K562 (cell line): ENCODE results near the gene ATCAY. TPM values are rescaled to one million over a fixed set of nuclear protein-coding genes. Genes with fewer than 3 reads are reported as not detected.

ENCODE experiments used
- BCOR ChIP-seq: fragments of 450-650 bp; IDR thresholded peaks from 2 replicates; pipeline ENCODE4 v1.6.1; 2016
- CREM ChIP-seq: IDR thresholded peaks from 2 replicates; pipeline ENCODE4 v1.6.1; 2014; ENCODE audit warnings: antibody characterized with exemption, low read depth
- DNMT1 ChIP-seq: fragments of 450-650 bp; IDR thresholded peaks from 2 replicates; pipeline ENCODE4 v1.6.1; 2016; ENCODE audit warnings: antibody characterized with exemption, mild to moderate bottlenecking
- EZH2 ChIP-seq: IDR thresholded peaks from 2 replicates; pipeline ENCODE4 v1.6.1; 2012; ENCODE audit warnings: low read depth, mild to moderate bottlenecking, inconsistent platforms, low read length, borderline replicate concordance
- FOSL1 ChIP-seq: fragments of 200-800 bp; sonication (Bioruptor generic); conservative IDR thresholded peaks from 2 replicates; pipeline ENCODE4 v1.6.1; 2016; ENCODE audit warnings: missing genetic modification characterization, missing compliant biosample characterization
- GABPB1 ChIP-seq: sonication (generic); formaldehyde crosslinking; IDR thresholded peaks from 2 replicates; pipeline ENCODE4 v1.8.0; 2022; ENCODE audit warnings: mild to moderate bottlenecking, missing genetic modification reagents
- HDAC2 ChIP-seq: fragments of 450-650 bp; IDR thresholded peaks from 2 replicates; pipeline ENCODE4 v1.6.1; 2016; ENCODE audit warnings: mild to moderate bottlenecking
- MECOM ChIP-seq: fragments of 250-450 bp; sonication (Bioruptor Pico); IDR thresholded peaks from 2 replicates; pipeline ENCODE4 v1.8.0; 2022; ENCODE audit warnings: inconsistent platforms
- OTX1 ChIP-seq: fragments of 450-650 bp; formaldehyde crosslinking; IDR thresholded peaks from 2 replicates; pipeline ENCODE4 v1.4.0; 2022; ENCODE audit warnings: mild to moderate bottlenecking
- PRMT5 ChIP-seq: sonication (generic); formaldehyde crosslinking; IDR thresholded peaks from 2 replicates; pipeline ENCODE4 v1.5.0; 2020; ENCODE audit warnings: missing genetic modification reagents
- RBM25 ChIP-seq: fragments of 200-400 bp; formaldehyde crosslinking; IDR thresholded peaks from 2 replicates; pipeline ENCODE4 v1.6.1; 2018; ENCODE audit warnings: low read length, low read depth, moderate library complexity; ENCODE audit not compliant: severe bottlenecking
- SLC30A9 ChIP-seq: fragments of 250-450 bp; sonication (Bioruptor Pico); IDR thresholded peaks from 2 replicates; pipeline ENCODE4 v1.8.0; 2022; ENCODE audit warnings: mild to moderate bottlenecking, moderate library complexity
- TAF7 ChIP-seq: fragments of 450-650 bp; IDR thresholded peaks from 2 replicates; pipeline ENCODE4 v1.6.1; 2016; ENCODE audit warnings: missing genetic modification characterization, missing compliant biosample characterization
- U2AF1 ChIP-seq: fragments of 200-400 bp; formaldehyde crosslinking; optimal IDR thresholded peaks from 2 replicates; pipeline ENCODE3; 2017; ENCODE audit warnings: mild to moderate bottlenecking, low read depth, low read length, moderate library complexity
- ZBTB17 ChIP-seq: fragments of 450-650 bp; formaldehyde crosslinking; IDR thresholded peaks from 2 replicates; pipeline ENCODE4 v1.4.0; 2020; ENCODE audit warnings: mild to moderate bottlenecking
- ZC3H4 ChIP-seq: sonication (generic); formaldehyde crosslinking; IDR thresholded peaks from 2 replicates; pipeline ENCODE4 v1.9.0; 2021; ENCODE audit warnings: missing genetic modification reagents, borderline replicate concordance
- ZFP30 ChIP-seq: fragments of 250-450 bp; sonication (Bioruptor Pico); IDR thresholded peaks from 2 replicates; pipeline ENCODE4 v1.8.0; 2022; ENCODE audit warnings: moderate library complexity, mild to moderate bottlenecking, inconsistent platforms, borderline replicate concordance
- ZNF134 ChIP-seq: fragments of 250-450 bp; sonication (Bioruptor Pico); conservative IDR thresholded peaks from 2 replicates; pipeline ENCODE4 v1.4.0; 2020
- polyA plus RNA-seq, 8 experiments: library from polyadenylated mRNA; depleted of rRNA in 4 of 8; stranded (reverse) in 5 of 8; unstranded in 3 of 8; fragments of >200 nt; fragmentation: Nextera tagmentation in 2 of 8; fragmentation: Illumina TruSeq in 1 of 8; extraction: Ambion mirVana in 2 of 8; extraction: Trizol in 1 of 8; gene quantifications; 2 replicates each; pipeline versions ENCODE4 v1.2.1 to v1.2.3, GENCODE V29; 2011 to 2014; ENCODE audit warnings: inconsistent platforms in 1 of 8, missing spikeins in 1 of 8
- total RNA-seq, 7 experiments: library from RNA; depleted of rRNA in 6 of 7; stranded (reverse); fragments of >200 nt in 6 of 7; fragmentation: Illumina TruSeq in 2 of 7; extraction: Trizol in 2 of 7; gene quantifications; 2 replicates each; pipeline versions ENCODE4 v1.2.1 to v1.2.3, GENCODE V29; 2011 to 2021; ENCODE audit warnings: low replicate concordance in 1 of 7
- TF ChIP-seq, protein P1 (sequence below): fragments of 250-450 bp; sonication (Bioruptor Pico); IDR thresholded peaks from 2 replicates; pipeline ENCODE4 v1.5.0; 2021; ENCODE audit warnings: mild to moderate bottlenecking, moderate library complexity
- TF ChIP-seq, protein P2 (sequence below): fragments of 250-450 bp; sonication (Bioruptor Pico); IDR thresholded peaks from 2 replicates; pipeline ENCODE4 v1.8.0; 2021; ENCODE audit warnings: borderline replicate concordance, mild to moderate bottlenecking, moderate library complexity; ENCODE audit not compliant: poor library complexity, severe bottlenecking
- TF ChIP-seq, protein P3 (sequence below), 2 experiments: fragments of 450-650 bp in 1 of 2; IDR thresholded peaks; 2 replicates each; pipeline ENCODE4 v1.6.1; 2011 to 2017; ENCODE audit warnings: low read depth in 2 of 2, antibody characterized with exemption in 1 of 2, borderline replicate concordance in 1 of 2, low read length in 1 of 2, mild to moderate bottlenecking in 1 of 2, mixed read lengths in 1 of 2; ENCODE audit not compliant: control insufficient read depth in 1 of 2

Gene ATCAY
- total and polyA plus RNA-seq, 9 of the 15 experiments (the other 6 are each of a cell fraction or from before 2014, with no cell fraction given): not detected

DNA sequence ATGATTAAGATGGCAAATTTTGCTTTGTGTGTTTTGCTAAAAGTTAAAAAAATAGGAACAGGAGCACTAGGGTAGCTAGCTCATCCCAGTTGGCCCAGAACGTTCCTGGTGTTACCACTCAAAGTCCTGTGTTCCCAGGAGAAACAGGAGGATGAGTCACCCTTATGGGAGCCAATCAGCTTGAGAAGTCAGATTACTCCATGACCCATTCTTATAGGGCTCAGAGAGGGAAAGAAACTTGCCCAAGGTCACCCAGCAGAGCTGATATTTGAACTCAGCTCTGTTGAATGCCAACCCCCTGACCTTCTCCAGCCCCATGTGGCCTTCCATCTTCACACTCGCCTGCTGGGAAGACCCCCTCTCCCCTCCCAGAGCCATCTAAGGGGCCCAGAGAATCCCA is 65.4 kb downstream of the ATCAY start (continued):
- TF ChIP-seq RBM25: peak; percentile 78
- TF ChIP-seq EZH2: no peak
- no peak for TF ChIP-seq MECOM (CRISPR knock-in tag)
- TF ChIP-seq PRMT5: no peak
- no peak for TF ChIP-seq OTX1 (CRISPR knock-in tag)
- TF ChIP-seq, protein P1, sequence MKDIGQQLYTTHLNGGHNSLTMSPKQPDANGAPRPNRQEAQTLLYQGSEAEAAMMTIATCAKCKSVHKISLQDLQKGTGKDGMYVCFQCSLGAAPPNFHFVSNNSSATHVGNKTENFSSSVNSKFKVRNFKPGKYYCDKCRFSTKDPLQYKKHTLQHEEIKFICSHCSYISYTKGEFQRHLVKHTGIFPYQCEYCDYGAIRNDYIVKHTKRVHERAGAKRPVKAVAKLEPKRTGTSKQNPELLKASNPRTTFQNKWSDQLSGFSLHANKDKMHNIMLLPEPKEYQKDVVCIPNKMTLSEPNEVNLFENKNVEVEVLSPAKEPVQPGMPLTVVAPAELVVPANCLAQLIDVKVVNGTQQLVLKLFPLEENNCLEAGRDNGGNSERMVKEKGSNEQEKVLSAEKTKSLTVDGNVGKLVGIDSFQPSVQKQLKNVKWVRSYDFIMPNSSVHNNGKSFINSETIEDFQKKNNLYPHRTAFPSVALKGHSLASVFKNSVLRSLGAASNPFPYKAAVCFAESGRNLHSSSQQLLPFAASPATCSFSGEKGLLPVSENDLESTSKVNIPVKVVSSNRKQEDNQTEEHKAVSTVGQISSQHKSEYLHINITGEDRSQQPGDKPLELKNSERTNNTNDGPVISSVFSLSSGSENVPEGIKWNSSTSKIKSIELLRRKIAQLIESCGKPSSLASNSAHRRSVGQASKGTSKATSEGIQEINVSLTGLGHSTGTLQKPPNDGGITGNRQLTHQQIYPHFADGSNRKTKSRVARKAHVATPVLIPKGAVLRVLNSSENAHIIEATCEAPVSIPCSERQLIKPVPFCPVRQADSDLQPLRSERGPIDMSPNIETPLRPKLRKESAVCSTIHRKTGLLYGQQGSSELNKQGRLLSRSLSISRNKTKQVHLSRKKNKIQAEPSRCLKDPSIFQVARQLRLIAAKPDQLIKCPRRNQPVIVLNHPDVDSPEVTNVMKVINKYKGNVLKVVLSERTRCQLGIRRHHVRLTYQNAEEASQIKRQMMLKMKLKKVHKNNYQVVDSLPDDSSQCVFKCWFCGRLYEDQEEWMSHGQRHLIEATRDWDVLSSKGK (CRISPR knock-in tag): no peak
- no peak for TF ChIP-seq CREM
- TF ChIP-seq ZBTB17 (CRISPR knock-in tag): no peak
- TF ChIP-seq BCOR: peak; percentile 69
- 0 out of 2 replicates have a peak, but pooled peaks have one; percentile 20 for TF ChIP-seq FOSL1 (tag)
- TF ChIP-seq U2AF1: no peak
- peak; percentile 44; the same call in 1 of the 2 replicates for TF ChIP-seq HDAC2
- no peak for TF ChIP-seq DNMT1
- no peak for TF ChIP-seq GABPB1 (CRISPR knock-in tag)
- TF ChIP-seq, protein P2, sequence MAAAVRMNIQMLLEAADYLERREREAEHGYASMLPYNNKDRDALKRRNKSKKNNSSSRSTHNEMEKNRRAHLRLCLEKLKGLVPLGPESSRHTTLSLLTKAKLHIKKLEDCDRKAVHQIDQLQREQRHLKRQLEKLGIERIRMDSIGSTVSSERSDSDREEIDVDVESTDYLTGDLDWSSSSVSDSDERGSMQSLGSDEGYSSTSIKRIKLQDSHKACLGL (CRISPR knock-in tag): no peak
- no peak for TF ChIP-seq SLC30A9
- TF ChIP-seq ZC3H4: no peak
- no peak for TF ChIP-seq ZNF134 (CRISPR knock-in tag)
- TF ChIP-seq, protein P3, sequence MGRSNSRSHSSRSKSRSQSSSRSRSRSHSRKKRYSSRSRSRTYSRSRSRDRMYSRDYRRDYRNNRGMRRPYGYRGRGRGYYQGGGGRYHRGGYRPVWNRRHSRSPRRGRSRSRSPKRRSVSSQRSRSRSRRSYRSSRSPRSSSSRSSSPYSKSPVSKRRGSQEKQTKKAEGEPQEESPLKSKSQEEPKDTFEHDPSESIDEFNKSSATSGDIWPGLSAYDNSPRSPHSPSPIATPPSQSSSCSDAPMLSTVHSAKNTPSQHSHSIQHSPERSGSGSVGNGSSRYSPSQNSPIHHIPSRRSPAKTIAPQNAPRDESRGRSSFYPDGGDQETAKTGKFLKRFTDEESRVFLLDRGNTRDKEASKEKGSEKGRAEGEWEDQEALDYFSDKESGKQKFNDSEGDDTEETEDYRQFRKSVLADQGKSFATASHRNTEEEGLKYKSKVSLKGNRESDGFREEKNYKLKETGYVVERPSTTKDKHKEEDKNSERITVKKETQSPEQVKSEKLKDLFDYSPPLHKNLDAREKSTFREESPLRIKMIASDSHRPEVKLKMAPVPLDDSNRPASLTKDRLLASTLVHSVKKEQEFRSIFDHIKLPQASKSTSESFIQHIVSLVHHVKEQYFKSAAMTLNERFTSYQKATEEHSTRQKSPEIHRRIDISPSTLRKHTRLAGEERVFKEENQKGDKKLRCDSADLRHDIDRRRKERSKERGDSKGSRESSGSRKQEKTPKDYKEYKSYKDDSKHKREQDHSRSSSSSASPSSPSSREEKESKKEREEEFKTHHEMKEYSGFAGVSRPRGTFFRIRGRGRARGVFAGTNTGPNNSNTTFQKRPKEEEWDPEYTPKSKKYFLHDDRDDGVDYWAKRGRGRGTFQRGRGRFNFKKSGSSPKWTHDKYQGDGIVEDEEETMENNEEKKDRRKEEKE (IDR thresholded peaks at IDR 0.05; ENCODE audit: borderline replicate concordance in 1 of 2, control insufficient read depth in 1 of 2, low read depth in 2 of 2, low read length in 1 of 2): no peak
- no peak for TF ChIP-seq ZFP30 (CRISPR knock-in tag)
- no peak for TF ChIP-seq TAF7 (tag)
